ENCODE results near the gene MAGEF1.

- no peak for TF ChIP-seq CTCF (IDR thresholded peaks at IDR 0.05)
- no peak for TF ChIP-seq POLR2A (IDR thresholded peaks at IDR 0.05)
These were observed 30.2 kb upstream of the MAGEF1 start for GRCh38 chr3:184741798-184742675.
